ENCODE measurements around the gene FAF1. TPM values are rescaled to one million over a fixed set of nuclear protein-coding genes. Genes with fewer than 3 reads are reported as not detected.

The FAF1 gene
- total and polyA plus RNA-seq, 2 of the 8 experiments (the other 6 are each of a cell fraction or from before 2014, with no cell fraction given), result 10.8 to 65.9 TPM

DNA sequence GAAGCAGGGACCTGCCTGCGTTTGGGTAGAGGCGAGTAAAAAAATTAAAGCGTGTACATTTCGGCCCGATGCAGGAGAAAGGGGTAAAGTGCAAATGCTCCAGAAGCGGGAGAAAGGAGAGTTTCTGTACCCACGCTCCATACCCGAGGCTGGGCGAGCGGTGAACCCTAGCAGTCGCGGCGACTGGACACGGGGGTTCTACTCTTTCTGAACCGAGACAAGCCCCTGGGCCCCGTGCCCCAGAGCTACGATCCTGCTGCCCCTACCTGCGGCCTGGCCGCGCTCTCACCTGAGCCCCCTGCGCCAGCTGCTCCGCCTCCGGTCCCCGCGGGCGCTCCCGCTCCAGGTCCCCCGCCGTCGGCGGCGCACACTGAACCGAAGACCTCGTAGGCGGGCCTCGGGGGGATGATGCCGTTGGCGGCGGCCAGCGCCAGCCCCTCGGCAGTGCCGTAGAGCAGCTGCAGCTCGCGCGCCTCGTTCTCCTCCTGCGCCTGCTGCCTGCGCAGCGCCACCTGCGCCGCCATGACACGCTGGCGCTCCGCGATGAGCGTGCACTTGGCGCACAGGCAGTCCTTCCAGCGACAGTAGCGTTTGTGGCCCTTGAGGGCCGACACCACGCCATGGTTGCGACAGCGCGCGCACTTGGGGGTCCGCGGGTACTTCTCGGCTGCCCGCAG, 539.2 kb downstream of the FAF1 start (continued):
- TF ChIP-seq NANOG (IDR thresholded peaks at IDR 0.05; ENCODE audit: insufficient read depth, low read depth, low read length, poor library complexity, severe bottlenecking), result no peak
- TF ChIP-seq EGR1 (IDR thresholded peaks at IDR 0.05; ENCODE audit: borderline replicate concordance, low read depth, low read length), result peak; percentile 25; the same call in 1 of the 2 replicates
- peak; percentile 95 for TF ChIP-seq EZH2 (IDR thresholded peaks at IDR 0.05; ENCODE audit: low read depth, low read length, severe bottlenecking)
- TF ChIP-seq NRF1 (IDR thresholded peaks at IDR 0.05; ENCODE audit: low read depth, low read length), result peak; percentile 32
- TF ChIP-seq SUZ12 (IDR thresholded peaks at IDR 0.05; ENCODE audit: low read length), result peak; percentile 89
- TF ChIP-seq YY1 (IDR thresholded peaks at IDR 0.05; ENCODE audit: low read depth, low read length), result peak; percentile 87
- TF ChIP-seq, protein P1, sequence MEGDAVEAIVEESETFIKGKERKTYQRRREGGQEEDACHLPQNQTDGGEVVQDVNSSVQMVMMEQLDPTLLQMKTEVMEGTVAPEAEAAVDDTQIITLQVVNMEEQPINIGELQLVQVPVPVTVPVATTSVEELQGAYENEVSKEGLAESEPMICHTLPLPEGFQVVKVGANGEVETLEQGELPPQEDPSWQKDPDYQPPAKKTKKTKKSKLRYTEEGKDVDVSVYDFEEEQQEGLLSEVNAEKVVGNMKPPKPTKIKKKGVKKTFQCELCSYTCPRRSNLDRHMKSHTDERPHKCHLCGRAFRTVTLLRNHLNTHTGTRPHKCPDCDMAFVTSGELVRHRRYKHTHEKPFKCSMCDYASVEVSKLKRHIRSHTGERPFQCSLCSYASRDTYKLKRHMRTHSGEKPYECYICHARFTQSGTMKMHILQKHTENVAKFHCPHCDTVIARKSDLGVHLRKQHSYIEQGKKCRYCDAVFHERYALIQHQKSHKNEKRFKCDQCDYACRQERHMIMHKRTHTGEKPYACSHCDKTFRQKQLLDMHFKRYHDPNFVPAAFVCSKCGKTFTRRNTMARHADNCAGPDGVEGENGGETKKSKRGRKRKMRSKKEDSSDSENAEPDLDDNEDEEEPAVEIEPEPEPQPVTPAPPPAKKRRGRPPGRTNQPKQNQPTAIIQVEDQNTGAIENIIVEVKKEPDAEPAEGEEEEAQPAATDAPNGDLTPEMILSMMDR (IDR thresholded peaks at IDR 0.05; ENCODE audit: control extremely low read depth in 1 of 3, insufficient read depth in 1 of 3, low read depth in 1 of 3, low read length in 3 of 3), result no peak
- TF ChIP-seq GABPA (IDR thresholded peaks at IDR 0.05; ENCODE audit: borderline replicate concordance, insufficient read depth, low read length), result 0 out of 2 replicates have a peak, but pooled peaks have one; percentile 24
- peak; percentile 47; the same call in 1 of the 2 replicates for TF ChIP-seq CBX8 (IDR thresholded peaks at IDR 0.05; ENCODE audit: borderline replicate concordance, low read depth, low read length)

All from H1 (cell line).